Activated T-cell treated with anti-CD3 and anti-CD28 coated beads for 48 hours (primary cell): ENCODE measurements around the gene CCDC187.

Source experiments
- DNase-seq: peaks from one replicate; pipeline ENCODE4 v3.0.0-alpha.2; 2020; ENCODE audit warnings: low read depth

Gene CCDC187

GRCh38 chr9:136339173-136339957 lies 35.5 kb upstream of the CCDC187 start:
- peak; percentile 38 for DNase-seq

GRCh38 chr9:136338511-136338910 lies 34.6 kb upstream of the CCDC187 start:
- DNase-seq = no peak

- DNase-seq = no peak
These were observed 33.8 kb upstream of the CCDC187 start for GRCh38 chr9:136337416-136338395.

DNA sequence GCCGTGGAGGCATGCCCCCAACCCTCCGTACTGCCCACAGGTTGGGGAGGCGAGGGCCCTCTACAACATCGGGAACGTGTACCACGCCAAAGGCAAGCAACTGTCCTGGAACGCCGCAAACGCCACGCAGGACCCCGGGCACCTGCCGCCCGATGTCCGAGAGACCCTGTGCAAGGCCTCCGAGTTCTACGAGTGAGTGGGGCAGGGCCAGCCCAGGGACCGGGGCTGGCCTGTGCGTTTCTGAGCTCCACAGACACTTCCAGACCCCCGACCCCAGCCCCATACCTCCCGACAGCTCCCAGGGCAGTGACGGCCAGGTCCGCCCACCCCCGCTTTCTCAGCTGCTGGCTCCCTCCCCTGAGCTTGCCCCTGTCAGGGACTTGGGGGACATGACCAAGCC lies 33.0 kb upstream of the CCDC187 start:
- DNase-seq = no peak

GRCh38 chr9:136336156-136336870 lies 32.4 kb upstream of the CCDC187 start:
- DNase-seq = no peak

DNA sequence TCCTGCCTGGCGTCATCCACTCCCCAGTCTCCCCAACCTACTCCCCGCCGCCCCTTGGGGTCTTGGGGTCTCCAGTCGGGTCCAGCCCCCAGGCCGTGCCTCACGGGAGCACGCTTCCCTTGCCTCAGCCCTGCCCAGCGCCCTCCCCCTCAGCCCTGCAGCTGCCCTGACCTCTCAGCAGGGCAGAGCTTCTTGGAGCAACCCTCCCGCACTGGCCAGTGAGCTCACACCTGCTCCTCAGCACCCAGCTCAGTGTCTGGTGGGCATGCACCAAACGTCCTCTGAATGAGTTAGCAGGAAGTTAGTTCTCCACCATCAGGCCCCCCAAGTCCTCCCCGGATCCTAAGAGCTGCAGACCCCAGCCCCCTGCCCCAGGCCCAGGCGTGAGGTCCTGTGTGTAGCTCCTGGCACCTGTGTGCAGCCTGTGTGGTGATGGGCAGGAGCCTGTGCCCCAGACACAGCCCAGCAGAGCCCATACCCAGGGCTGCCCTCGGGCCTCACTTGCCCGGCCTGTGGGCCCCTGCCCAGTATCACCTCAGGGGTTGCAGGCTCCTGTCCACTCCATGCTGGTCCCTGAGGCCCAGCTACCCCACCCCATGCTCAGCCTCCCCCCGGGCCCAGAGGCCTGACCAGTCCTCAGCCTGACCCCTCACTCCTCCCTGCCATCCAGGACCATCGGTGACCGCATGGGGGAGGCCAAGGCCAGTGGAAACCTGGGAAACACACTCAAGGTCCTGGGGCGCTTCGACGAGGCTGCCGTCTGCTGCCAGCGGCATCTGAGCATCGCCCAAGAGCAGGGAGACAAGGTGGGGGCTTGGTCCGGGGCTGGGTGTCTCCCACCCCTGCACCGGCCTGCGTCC lies 31.6 kb upstream of the CCDC187 start:
- DNase-seq = no peak

- DNase-seq = no peak
These were observed 30.6 kb upstream of the CCDC187 start for GRCh38 chr9:136334541-136334940.

- DNase-seq = no peak
These were observed 29.6 kb upstream of the CCDC187 start for GRCh38 chr9:136333486-136333885.

GRCh38 chr9:136333045-136333444 lies 29.2 kb upstream of the CCDC187 start:
- no peak for DNase-seq

DNA sequence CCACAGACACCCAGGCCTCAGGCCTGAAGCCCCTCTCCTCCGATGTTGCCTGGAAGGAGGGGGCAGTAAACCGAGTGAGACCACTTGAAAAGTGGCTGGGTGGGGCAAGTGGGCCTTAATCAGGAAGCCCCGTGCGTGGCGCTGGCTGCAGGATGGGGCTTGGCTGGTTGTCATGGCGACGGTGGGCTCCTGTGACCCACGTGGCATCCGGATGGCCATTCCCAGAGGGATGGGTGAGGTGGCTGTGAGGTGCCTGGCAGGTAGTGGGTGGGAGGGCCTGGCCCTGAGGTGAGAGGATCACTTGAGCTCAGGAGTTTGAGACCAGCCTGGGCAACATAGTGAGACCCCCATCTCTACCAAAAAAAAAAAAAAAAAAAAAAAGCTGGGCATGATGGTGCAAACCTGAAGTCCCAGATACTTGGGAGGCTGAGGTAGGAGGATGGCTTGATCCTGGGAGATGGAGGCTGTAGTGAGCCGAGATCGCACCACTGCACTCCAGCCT lies 28.6 kb upstream of the CCDC187 start:
- no peak for DNase-seq

- DNase-seq = no peak
These were observed 27.9 kb upstream of the CCDC187 start for GRCh38 chr9:136331556-136332481.

- DNase-seq = no peak
These were observed 27.1 kb upstream of the CCDC187 start for GRCh38 chr9:136331030-136331429.

DNA sequence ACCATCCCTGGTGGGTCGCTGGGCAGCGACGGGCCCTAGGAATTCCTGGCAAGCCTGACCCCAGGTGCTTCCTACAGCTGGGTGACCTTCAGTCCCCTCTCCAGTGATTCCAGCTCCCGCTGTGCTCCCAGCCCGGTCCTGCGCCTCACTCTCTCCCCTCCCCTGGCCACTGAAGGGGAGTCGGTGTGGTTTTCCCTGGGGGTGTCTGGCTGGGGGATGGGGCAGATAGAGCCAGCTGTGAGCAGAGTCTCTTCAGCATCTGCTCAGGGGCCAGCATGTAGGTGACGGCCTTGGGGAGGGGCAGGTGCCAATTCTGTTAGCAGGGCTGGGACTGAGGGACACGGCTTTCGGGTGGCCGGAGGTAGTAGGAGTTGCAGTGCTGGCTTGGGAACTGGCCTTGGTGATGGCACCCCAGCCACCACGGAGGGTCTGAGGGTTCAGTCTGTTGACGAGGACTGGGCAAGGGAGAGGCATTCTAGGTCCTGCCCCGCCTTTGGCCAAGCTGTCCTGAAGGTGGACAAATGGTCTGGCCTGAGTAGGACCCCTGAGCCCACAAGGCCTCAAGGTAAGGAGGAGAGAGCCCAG lies 26.6 kb upstream of the CCDC187 start:
- DNase-seq = no peak

DNA sequence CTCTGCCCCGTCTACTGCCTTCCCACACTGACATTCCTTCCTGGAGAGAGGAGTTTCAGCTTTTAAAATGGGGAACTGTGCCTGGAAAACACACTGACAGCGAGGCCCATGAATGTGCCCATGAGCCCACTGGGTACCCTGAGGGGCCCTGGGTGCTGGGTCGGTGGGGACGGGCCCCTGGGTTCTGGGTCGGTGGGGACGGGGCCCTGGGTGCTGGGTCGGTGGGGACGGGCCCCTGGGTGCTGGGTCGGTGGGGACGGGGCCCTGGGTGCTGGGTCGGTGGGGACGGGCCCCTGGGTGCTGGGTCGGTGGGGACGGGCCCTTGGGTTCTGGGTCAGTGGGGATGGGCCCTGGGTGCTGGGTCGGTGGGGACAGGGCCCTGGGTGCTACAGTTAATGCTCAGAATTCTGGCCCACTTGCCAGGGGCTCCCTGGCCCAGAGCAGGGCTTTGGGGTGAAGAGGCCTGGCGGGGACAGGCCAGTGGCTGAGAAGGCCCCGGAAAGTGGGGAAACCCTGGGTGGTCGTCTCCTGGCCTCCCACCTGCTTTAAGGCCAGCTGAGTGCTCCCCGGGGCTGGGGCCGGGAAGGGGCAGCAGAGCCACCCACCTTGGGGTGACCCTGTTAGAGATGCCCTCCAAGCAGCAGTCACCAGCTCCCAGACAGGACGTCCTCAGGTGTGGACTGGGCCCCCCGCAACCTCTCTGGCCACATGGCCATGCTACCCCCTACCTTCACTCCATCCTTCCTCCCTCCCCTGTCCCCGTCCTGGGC lies 25.9 kb upstream of the CCDC187 start:
- DNase-seq = no peak

DNA sequence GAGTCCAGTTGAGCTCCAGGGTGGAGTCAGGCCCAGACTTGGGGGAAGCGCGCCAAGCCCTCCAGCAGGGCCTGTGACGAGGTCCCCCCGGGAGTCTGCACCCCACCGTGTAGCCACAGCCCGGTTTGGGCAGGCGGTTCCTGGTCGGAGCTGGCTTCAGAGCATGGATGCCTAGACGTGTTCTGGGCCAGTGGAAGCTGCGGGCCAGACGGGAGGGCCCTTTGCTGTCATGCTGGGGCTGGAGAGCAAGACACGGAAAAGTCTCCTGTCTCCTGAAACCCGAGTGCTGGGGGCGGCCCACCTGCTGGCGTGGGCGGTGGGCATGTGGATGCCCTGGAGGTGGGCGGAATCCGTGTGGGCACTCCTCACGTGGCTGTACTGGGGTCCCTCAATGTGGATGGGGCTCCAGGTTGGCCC lies 25.3 kb upstream of the CCDC187 start:
- no peak for DNase-seq

GRCh38 chr9:136328622-136329041 lies 24.7 kb upstream of the CCDC187 start:
- DNase-seq = no peak

GRCh38 chr9:136328011-136328621 lies 24.2 kb upstream of the CCDC187 start:
- DNase-seq = no peak

GRCh38 chr9:136327304-136327974 lies 23.5 kb upstream of the CCDC187 start, which contains the start of gene GPSM1:
Gene GPSM1, plus strand, starts transcription at chr9:136327539. Its CDS starts 157 bp downstream, at chr9:136327696.
- no peak for DNase-seq
